ENCODE results near the gene RASGRF2. TPM values are rescaled to one million over a fixed set of nuclear protein-coding genes. Genes with fewer than 3 reads are reported as not detected.

The RASGRF2 gene
- total and polyA plus RNA-seq, 2 of the 8 experiments (the other 6 are each of a cell fraction or from before 2014, with no cell fraction given), result 2.6 to 29.5 TPM

DNA sequence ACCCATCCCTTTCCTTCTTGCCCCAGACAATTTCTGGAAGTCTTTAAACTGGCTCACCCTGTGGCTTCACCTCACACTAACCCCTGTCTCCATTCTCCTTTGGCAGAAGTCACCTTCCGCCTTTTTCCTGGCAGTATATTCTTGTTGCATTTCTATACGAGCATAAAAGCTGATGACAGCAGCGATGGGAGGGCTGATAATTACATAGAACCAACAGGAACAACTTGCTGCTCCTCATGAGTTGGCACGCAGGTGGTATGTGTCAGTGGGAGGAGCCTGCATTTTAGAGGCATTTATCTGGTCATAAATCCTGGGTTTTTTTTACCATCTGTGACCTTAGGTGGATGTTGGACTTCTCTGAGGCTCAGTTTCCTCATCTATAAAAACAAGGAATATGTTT lies 211.6 kb downstream of the RASGRF2 start (continued):
- TF ChIP-seq, protein P1, sequence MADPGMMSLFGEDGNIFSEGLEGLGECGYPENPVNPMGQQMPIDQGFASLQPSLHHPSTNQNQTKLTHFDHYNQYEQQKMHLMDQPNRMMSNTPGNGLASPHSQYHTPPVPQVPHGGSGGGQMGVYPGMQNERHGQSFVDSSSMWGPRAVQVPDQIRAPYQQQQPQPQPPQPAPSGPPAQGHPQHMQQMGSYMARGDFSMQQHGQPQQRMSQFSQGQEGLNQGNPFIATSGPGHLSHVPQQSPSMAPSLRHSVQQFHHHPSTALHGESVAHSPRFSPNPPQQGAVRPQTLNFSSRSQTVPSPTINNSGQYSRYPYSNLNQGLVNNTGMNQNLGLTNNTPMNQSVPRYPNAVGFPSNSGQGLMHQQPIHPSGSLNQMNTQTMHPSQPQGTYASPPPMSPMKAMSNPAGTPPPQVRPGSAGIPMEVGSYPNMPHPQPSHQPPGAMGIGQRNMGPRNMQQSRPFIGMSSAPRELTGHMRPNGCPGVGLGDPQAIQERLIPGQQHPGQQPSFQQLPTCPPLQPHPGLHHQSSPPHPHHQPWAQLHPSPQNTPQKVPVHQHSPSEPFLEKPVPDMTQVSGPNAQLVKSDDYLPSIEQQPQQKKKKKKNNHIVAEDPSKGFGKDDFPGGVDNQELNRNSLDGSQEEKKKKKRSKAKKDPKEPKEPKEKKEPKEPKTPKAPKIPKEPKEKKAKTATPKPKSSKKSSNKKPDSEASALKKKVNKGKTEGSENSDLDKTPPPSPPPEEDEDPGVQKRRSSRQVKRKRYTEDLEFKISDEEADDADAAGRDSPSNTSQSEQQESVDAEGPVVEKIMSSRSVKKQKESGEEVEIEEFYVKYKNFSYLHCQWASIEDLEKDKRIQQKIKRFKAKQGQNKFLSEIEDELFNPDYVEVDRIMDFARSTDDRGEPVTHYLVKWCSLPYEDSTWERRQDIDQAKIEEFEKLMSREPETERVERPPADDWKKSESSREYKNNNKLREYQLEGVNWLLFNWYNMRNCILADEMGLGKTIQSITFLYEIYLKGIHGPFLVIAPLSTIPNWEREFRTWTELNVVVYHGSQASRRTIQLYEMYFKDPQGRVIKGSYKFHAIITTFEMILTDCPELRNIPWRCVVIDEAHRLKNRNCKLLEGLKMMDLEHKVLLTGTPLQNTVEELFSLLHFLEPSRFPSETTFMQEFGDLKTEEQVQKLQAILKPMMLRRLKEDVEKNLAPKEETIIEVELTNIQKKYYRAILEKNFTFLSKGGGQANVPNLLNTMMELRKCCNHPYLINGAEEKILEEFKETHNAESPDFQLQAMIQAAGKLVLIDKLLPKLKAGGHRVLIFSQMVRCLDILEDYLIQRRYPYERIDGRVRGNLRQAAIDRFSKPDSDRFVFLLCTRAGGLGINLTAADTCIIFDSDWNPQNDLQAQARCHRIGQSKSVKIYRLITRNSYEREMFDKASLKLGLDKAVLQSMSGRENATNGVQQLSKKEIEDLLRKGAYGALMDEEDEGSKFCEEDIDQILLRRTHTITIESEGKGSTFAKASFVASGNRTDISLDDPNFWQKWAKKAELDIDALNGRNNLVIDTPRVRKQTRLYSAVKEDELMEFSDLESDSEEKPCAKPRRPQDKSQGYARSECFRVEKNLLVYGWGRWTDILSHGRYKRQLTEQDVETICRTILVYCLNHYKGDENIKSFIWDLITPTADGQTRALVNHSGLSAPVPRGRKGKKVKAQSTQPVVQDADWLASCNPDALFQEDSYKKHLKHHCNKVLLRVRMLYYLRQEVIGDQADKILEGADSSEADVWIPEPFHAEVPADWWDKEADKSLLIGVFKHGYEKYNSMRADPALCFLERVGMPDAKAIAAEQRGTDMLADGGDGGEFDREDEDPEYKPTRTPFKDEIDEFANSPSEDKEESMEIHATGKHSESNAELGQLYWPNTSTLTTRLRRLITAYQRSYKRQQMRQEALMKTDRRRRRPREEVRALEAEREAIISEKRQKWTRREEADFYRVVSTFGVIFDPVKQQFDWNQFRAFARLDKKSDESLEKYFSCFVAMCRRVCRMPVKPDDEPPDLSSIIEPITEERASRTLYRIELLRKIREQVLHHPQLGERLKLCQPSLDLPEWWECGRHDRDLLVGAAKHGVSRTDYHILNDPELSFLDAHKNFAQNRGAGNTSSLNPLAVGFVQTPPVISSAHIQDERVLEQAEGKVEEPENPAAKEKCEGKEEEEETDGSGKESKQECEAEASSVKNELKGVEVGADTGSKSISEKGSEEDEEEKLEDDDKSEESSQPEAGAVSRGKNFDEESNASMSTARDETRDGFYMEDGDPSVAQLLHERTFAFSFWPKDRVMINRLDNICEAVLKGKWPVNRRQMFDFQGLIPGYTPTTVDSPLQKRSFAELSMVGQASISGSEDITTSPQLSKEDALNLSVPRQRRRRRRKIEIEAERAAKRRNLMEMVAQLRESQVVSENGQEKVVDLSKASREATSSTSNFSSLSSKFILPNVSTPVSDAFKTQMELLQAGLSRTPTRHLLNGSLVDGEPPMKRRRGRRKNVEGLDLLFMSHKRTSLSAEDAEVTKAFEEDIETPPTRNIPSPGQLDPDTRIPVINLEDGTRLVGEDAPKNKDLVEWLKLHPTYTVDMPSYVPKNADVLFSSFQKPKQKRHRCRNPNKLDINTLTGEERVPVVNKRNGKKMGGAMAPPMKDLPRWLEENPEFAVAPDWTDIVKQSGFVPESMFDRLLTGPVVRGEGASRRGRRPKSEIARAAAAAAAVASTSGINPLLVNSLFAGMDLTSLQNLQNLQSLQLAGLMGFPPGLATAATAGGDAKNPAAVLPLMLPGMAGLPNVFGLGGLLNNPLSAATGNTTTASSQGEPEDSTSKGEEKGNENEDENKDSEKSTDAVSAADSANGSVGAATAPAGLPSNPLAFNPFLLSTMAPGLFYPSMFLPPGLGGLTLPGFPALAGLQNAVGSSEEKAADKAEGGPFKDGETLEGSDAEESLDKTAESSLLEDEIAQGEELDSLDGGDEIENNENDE (IDR thresholded peaks at IDR 0.05; ENCODE audit: insufficient replicate concordance, low read length), result no peak
- TF ChIP-seq RNF2 (IDR thresholded peaks at IDR 0.05; ENCODE audit: borderline replicate concordance, low read depth, low read length, missing control alignments, poor library complexity, severe bottlenecking) (no peak), CREB1 (IDR thresholded peaks at IDR 0.05) (no peak), MAFK (IDR thresholded peaks at IDR 0.05; ENCODE audit: low read depth, low read length) (no peak), TEAD4 (IDR thresholded peaks at IDR 0.05; ENCODE audit: low read depth, low read length) (no peak), SRF (IDR thresholded peaks at IDR 0.05; ENCODE audit: low read depth, low read length) (no peak), BCL11A (IDR thresholded peaks at IDR 0.05; ENCODE audit: low read depth in 2 of 2, low read length in 2 of 2) (no peak), BRCA1 (IDR thresholded peaks at IDR 0.05; ENCODE audit: low read depth, low read length) (no peak), SP2 (IDR thresholded peaks at IDR 0.05; ENCODE audit: low read length) (no peak), KDM5A (IDR thresholded peaks at IDR 0.05; ENCODE audit: low read length) (no peak), FOSL1 (IDR thresholded peaks at IDR 0.05; ENCODE audit: insufficient read depth, low read depth, low read length) (no peak)
- TF ChIP-seq, protein P2, sequence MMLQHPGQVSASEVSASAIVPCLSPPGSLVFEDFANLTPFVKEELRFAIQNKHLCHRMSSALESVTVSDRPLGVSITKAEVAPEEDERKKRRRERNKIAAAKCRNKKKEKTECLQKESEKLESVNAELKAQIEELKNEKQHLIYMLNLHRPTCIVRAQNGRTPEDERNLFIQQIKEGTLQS (IDR thresholded peaks at IDR 0.05; ENCODE audit: insufficient read depth, low read depth, low read length), result no peak

Measured in H1 (cell line).